NOMO-1 treated with dmso at 0.1 percent for 144 hours (cell line): ENCODE results near the gene PRR13.
"Not testable (repeated sequence)": the region's sequence is repeated elsewhere in the genome, so short reads cannot be mapped to it uniquely, and the experiment has no call there.

ENCODE experiments used
- DNase-seq: peaks from one replicate; lab custom pipeline; 2025; ENCODE audit not compliant: unreplicated experiment; lab: John Stamatoyannopoulos, UW

The PRR13 gene

GRCh38 chr12:53467880-53468279, 26.3 kb downstream of the PRR13 start:
- no peak for DNase-seq

- DNase-seq = no peak
Measured at GRCh38 chr12:53468282-53468681, 26.7 kb downstream of the PRR13 start.

DNA sequence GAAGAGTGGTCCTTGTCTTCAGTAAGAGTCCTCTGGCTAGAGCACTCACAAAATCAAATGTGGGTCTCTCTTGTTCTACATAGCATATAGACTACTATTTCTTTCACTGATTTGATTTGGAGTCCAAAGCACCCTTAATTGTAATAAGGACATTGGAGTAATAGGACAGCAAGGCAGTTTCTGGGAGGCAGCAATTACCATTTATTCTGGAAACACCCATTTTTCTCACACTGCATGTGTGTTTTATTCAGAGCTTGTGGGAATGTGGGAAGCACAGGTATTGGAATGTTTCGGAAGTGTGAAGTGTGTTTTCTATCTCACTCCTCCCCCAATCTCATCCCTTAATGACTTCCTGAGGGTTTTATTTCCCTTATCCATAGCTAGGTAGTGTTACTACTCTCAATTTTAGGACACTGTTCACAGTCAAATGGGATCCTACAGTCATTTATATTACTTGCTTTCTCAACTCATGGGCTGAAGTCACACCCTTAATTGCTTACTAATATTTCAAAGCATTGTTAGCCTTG, 30.6 kb downstream of the PRR13 start:
- DNase-seq = no peak

GRCh38 chr12:53474077-53474476, 32.5 kb downstream of the PRR13 start:
- no peak for DNase-seq

GRCh38 chr12:53474819-53475218, 33.3 kb downstream of the PRR13 start:
- DNase-seq = no peak

DNA sequence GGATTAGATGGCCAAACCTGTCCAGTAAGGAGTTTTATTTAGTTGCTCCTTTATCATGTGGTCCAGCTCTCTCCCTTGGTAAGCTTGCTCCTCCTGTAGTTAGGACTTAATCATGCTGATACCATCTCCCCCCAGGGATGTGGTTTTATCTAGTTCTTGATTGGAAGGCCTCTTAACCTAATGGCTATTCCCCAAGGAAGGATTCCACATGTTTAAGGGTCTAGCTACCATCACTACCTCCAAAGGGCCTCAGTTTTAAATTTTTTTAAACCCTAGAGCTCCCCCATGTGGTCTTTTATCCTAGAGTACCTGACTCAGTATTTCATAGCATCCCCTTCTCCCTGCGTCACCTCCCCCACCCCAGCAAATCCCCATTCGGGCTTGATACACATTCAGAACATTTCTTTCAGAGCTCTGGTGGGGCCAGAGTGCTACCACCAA, 35.3 kb downstream of the PRR13 start:
- no peak for DNase-seq

- no peak for DNase-seq
Measured at GRCh38 chr12:53478865-53479264, 37.3 kb downstream of the PRR13 start.

DNA sequence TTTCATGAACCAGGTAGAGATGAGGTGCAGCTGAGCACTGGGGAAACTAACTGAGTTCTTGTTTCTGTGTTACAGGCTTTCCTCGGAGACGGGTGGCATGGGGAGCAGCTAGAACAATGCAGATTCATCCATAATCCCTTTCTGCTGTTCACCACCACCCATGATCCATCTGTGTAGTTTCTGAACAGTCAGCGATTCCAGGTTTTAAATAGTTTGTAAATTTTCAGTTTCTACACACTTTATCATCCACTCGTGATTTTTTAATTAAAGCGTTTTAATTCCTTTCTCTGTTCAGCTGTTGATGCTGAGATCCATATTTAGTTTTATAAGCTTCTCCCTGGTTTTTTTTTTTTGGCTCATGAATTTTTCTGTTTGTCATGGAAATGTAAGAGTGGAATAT, 37.8 kb downstream of the PRR13 start:
- no peak for DNase-seq

DNA sequence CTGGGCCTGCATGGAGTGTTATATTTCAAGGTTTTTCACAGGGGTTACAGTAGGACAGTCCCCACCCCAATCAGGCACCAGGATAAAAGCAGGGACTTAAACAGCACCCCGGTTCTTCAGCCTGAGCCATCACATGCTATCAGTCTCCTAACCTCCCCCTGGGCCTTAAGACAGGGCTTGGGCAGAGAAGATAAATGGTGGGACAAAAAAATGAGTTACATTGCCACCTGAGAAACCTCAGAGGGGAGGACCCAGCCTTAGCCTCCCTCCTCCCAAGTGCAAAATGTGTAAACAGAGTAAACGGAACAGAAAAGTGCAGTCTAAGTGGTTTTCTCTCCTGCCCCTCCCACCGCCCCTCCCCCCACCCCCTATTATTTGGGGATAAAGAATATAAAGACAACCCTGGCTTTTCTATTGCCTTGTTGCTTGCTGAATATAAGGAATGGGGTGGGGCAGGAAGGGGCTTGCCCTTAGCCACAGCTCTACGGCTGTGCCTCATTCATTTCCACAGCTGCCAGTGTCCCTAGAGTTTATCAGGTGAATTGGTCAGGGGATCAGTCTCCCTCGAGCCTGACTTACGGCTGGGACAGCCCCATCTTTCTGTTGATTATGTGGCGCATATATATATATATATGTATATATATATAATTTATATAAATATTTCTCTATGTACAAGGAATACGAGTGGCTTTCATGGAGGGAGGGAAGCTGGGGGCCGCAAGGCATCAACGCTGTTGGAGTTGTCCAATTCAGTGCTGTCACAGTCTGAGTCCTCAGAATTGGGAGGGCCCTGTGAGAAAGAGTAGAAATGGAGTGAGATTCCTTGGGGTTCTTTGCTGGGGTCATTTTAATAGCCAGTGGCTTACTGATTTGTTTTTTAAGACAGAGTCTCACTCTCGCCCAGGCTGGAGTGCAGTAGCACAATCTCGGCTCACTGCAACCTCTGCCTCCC, 39.2 kb downstream of the PRR13 start:
- no peak for DNase-seq

- not testable (repeated sequence) for DNase-seq
Measured at GRCh38 chr12:53481458-53481857, 39.9 kb downstream of the PRR13 start.

DNA sequence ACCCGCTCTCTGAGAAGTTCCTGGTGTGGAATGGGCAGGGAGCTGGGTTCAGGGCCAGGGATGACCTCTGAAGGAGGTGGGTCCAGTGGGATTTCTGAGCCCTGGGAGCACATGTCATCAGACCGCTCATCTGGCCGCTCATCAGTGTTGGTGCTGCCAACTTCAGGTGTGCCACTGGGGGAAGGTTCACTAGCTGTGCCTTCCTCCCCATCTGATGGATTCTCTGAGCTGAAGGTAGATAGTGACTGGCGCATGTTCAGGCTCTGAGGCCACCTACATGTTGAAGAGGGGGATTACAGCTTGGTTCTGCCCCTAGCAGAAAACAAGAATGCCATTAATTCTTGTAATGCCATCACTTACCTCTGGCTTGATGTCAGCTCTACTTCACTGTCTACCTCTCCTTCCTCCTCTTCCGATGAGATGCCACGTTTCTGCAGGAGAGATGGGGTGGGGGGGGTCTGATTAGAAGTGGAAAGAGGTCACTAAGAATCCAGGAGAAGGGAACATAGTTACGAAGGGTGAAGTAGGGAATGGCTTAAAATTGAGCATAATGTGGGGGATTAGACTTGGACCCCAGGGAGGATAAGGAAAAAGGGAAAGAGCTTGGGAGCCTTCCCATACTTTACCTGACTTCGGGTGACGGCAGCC, 40.5 kb downstream of the PRR13 start:
- no peak for DNase-seq

DNA sequence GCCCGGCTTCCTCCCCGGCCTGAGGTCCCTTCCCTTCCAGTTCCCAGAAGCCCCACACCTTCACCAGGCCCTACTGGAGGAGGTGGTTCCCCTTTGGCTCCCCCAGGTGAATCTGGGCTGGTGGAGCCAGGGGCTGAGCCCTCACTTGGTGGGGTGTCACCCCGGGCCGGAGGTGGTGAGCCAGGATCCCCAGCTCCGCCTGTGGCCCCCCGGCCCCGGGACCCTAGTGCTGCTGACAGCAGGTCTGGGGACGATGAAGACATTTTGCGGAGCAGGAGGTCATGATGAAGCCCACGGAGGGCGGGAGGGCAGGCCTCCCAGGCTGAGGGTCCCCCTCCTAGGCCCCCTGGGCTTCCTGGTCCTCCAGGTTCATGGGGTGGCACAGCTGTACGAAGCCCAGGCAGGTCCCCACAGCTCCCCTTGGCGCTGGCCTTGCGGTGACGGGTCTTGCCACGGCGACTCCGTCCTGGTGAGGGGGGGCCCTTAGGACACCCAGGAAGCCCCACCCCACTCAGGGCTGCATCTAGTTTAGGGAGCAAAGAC, 41.2 kb downstream of the PRR13 start:
- no peak for DNase-seq

DNA sequence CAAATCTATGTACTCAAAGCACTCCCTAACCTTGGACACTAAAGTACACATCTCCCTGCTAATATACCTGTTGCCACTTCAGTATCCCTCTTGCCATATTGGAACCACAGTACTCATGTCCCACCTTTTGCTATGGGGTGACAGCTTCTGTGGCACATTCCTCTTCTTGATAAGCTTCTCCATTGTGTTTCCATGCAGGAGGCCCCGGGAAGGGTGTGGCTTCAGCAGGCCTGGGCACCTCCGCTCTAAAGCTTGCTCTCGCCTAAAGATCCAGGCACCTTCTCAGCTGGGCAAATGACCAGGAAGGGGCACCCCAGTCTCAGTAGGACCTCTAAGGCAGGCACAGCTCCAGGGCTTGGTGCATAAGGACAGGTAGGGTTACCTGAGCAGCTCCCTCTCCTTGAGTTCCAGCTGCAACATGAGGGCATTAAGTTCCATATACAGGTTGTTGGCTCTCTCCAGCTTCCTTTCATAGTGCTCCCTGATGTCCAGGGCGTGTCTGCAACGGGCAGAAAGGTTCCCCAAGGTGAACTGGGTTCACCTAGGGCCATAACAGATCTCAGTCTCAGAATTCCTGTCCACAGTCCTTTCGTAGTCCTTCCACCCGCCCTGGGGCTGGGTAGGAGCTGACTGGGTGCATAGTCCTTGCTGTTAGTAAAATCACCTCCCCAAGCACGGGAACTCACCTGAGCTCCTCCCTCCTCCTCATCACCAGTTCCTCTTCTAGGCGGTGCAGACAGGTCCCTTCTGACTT, 41.9 kb downstream of the PRR13 start:
- DNase-seq = no peak

- DNase-seq = no peak
Measured at GRCh38 chr12:53483979-53484377, 42.4 kb downstream of the PRR13 start.

DNA sequence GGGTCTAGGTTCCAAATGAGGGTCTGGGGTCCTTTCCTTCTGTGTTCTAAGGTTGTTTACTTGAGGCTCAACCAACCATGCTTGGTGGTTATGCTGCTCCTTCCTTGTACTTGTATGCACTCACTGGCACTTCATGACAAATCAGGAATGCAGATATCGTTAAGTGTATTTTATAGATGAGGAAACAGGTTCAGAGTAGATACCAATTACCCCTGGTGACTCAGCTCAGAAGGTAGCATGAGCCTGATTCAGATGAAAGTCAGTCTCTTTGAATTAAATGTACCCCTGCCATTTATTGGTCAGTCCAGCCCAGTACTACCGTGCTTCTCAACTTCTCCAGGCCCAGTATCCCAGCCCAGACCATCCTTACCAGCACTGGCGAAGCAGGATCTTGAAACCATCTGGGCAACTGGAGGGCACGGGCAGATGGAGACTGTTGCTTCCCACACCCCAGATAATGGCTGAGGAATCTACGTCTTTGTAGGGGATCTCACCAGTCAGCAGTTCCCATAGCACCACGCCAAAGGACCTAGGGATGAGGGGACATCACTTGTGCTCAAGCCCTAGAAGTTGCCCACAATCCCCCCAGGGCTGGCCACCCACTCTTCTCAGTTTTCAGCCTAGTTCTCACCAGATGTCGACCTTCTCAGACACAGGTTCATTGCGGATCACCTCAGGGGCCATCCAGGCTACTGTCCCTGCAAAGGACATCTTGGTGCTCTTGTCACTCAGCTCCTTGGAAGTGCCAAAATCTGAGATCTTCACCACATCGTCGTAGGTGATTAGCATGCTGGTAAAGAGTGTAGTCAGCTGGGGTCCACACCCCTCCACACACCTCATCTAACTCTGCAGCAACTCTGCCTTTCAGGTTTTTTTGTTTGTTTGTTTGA, 43.4 kb downstream of the PRR13 start:
- DNase-seq = no peak

DNA sequence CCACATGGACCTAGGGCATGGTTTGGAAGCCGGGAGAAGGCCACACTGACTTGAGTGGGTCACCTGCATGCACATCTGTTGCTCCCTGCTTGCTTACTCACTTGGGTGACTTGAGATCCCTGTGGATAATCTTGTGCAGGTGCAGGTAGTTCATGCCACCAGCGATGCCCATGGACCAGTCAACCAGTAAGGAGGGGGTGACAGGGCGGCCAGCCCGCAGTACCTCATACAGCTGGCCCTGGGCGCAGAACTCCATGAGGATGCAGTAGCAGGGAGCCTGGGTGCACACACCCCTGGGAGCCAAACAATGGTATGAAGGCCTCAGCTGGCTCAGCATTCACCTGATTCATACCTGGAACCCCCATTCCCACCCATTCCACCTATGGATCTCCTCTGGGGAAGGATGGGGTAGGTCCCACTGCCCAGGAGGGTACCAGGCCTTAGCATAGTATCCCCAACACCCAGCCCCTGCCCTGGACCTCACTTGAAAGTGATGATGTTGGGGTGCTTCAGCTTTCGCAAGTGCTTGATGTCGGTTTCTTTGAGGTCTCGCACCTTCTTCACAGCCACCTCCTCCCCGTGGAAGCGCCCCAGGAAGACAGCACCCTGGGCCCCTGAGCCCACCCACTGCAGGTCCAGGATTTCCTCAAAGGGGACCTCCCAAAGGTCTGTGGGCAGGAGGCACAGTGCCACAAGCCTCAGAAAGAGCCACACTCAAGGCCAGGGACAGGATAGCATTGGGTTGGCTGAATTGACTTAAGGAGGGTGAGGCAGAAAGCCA, 44.6 kb downstream of the PRR13 start:
- DNase-seq = no peak

DNA sequence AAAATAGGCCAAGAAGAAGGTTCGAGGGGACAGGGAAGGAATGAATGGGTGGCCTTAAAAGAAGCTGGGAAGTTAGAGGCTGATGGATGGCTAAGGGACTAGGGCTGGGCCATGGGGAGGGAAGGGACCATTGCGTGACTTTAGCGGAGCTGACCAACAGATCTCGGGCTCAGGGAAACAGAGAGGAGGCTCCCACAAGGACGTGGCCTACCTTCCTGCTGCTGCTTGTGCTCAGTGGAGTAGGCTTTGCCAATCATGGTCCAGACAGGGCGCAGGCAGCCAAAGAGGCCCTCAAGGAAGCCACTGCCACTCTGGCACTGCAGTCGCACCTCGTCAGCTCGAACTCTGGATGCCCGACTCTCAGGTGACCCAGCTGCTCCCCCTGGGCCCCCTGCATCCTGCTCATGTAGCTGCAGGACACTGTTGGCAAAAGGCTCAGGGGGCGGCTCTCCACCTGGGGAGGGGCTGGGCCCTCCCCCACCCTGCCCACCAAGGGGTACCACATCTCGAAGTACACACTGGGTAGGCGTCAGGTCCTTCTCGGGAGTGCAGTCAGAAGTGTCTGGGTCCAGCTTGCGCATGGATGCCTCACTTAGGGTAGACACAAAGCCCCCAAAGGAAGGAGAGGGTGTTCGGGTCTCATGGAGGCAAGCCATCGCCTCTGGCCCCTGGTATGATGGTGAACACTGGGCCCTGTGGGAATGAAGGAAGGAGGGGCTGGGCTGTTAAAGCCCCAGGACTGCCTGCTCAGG, 45.4 kb downstream of the PRR13 start:
- no peak for DNase-seq

GRCh38 chr12:53489242-53489864, 47.8 kb downstream of the PRR13 start:
- no peak for DNase-seq
